PC-3 (cell line): ENCODE measurements around the gene EXD3. TPM values are rescaled to one million over a fixed set of nuclear protein-coding genes. Genes with fewer than 3 reads are reported as not detected.

Experiments used
- ATAC-seq: fragments of 200-7000 bp; cut with Tn5 transposase; 2 replicates; pipeline ENCODE4 v1.9.1; 2020; ENCODE audit warnings: mild to moderate bottlenecking, moderate library complexity
- BruUV-seq: library from RNA; stranded (reverse); fragments of 400-500 nt; replicated peaks from 2 replicates; lab custom pipeline; 2021; lab: Mats Ljungman, UMichigan
- CTCF ChIA-PET: fragments of 300-600 bp; sonication (Branson Sonifier 250); formaldehyde crosslinking; loops from one replicate; lab custom pipeline; 2022; ENCODE audit warnings: antibody characterized with exemption; lab: Charles Lee
- POLR2A ChIA-PET: fragments of 300-600 bp; sonication (Branson Sonifier 250); formaldehyde crosslinking; loops from one replicate; lab custom pipeline; 2022; ENCODE audit warnings: antibody characterized with exemption; ENCODE audit not compliant: unreplicated experiment; lab: Charles Lee
- DNase-seq: peaks from one replicate; pipeline ENCODE4 v3.0.0-alpha.2; 2015
- H2AFZ ChIP-seq: fragments of 300-600 bp; sonication (generic); 2 replicates; pipeline ENCODE4 v1.6.0; 2016; ENCODE audit warnings: antibody characterized with exemption, low read length
- H3F3A ChIP-seq: fragments of 300-600 bp; sonication (generic); one replicate; pipeline ENCODE4 v1.6.0; 2017; ENCODE audit warnings: antibody characterized with exemption, low read length, control low read depth, mild to moderate bottlenecking; ENCODE audit not compliant: unreplicated experiment
- H3K27ac ChIP-seq: fragments of 300-600 bp; sonication (generic); 2 replicates; pipeline ENCODE4 v1.5.1; 2016; ENCODE audit warnings: mild to moderate bottlenecking, low read length
- H3K27me3 ChIP-seq: fragments of 300-600 bp; sonication (generic); 2 replicates; pipeline ENCODE4 v1.6.1; 2016; ENCODE audit warnings: low read length, mixed read lengths
- H3K36me3 ChIP-seq: fragments of 300-600 bp; sonication (generic); 2 replicates; pipeline ENCODE4 v1.6.1; 2016; ENCODE audit warnings: low read depth, mixed run types, low read length, mixed read lengths
- H3K4me1 ChIP-seq: fragments of 300-600 bp; sonication (generic); 2 replicates; pipeline ENCODE4 v1.5.1; 2016; ENCODE audit warnings: low read length; ENCODE audit not compliant: insufficient read depth
- H3K4me2 ChIP-seq: fragments of 300-600 bp; sonication (generic); 2 replicates; pipeline ENCODE4 v1.6.0; 2016; ENCODE audit warnings: low read length
- H3K4me3 ChIP-seq: fragments of 300-600 bp; sonication (generic); 2 replicates; pipeline ENCODE4 v1.5.1; 2016; ENCODE audit warnings: mild to moderate bottlenecking, low read length, mixed read lengths
- H3K79me2 ChIP-seq: fragments of 300-600 bp; sonication (generic); 2 replicates; pipeline ENCODE4 v1.6.1; 2017; ENCODE audit warnings: low read length, mixed read lengths
- H3K9ac ChIP-seq: fragments of 300-600 bp; sonication (generic); 2 replicates; pipeline ENCODE4 v1.6.0; 2016; ENCODE audit warnings: mild to moderate bottlenecking, low read length
- H3K9me2 ChIP-seq: fragments of 300-600 bp; sonication (generic); replicated peaks from 2 replicates; pipeline ENCODE4 v1.6.1; 2016; ENCODE audit warnings: mixed run types, low read length, mixed read lengths
- H3K9me3 ChIP-seq: fragments of 300-600 bp; sonication (generic); 2 replicates; pipeline ENCODE4 v1.6.1; 2016; ENCODE audit warnings: low read length, mixed read lengths
- H4K20me1 ChIP-seq: fragments of 300-600 bp; sonication (generic); 2 replicates; pipeline ENCODE4 v1.6.1; 2016; ENCODE audit warnings: low read length, mixed read lengths
- EZH2 ChIP-seq: fragments of 300-600 bp; sonication (generic); IDR thresholded peaks from one replicate; pipeline ENCODE4 v1.6.1; 2017; ENCODE audit warnings: antibody characterized with exemption, mild to moderate bottlenecking, low read length; ENCODE audit not compliant: unreplicated experiment
- EZH2phosphoT487 ChIP-seq: fragments of 300-600 bp; sonication (generic); IDR thresholded peaks from 2 replicates; pipeline ENCODE4 v1.6.1; 2018; ENCODE audit warnings: mild to moderate bottlenecking, antibody characterized with exemption, low read length, borderline replicate concordance
- intact Hi-C: fragments of 100-400 bp; cut with micrococcal nuclease; formaldehyde crosslinking; loops from 2 replicates; pipeline ENCODE4 v1.9.0; 2023
- total RNA-seq: library from RNA; depleted of rRNA; stranded (reverse); fragments of >200 nt; gene quantifications from 2 replicates; pipeline ENCODE4 v1.2.3, GENCODE V29; 2014
- TF ChIP-seq, protein P1 (sequence below): fragments of 300-600 bp; sonication (generic); conservative IDR thresholded peaks from 2 replicates; pipeline ENCODE4 v1.5.1; 2017; ENCODE audit warnings: antibody characterized with exemption, low read depth, mild to moderate bottlenecking, low read length

The EXD3 gene
- total RNA-seq, 1 experiment from 2014 or later = 1.9 TPM

DNA sequence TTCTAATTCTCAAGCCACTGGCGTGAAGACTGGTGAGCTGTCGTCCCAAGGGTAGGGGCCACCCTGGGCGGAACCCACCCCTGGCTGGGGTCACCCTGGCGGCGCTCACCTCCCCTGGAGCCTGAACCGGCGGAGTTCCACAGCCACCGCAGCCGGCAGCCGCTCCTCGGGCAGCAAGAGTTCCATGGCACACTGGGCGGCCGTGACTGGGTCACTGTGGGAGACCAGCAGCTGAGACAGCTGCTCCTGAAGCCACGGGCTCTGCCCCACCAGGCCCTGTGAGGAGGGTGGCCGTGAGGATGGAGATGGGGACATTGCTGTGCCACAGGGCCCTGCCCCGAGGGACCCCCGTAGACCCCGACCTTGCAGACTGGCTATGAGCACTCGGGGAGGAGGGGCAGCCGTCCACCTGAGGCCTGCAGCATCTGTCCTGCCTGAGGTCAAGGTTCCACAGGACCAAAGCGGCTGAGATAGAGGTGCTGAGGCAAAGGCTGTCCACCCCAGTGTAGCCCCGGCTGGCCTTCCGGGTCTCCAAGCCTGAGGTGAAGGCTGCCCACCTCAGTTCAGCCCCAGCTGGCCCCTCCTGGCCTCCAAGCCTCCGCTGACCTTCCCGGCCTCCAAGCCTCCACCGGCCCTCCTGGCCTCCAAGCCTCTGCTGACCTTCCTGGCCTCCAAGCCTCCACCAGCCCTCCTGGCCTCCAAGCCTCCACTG is 70.3 kb downstream of the EXD3 start:
- Histone ChIP-seq H3F3A (no peaks in the 10 kb centered on the region), H2AFZ (no peak overlapping the region), H4K20me1 (no peaks in the 10 kb centered on the region), H3K9me3 (0 out of 2 replicates have a peak, but pooled peaks cover 4% of the 10 kb centered on the region), H3K27ac (no peak overlapping the region), H3K4me3 (no peak overlapping the region), H3K79me2 (no peaks in the 10 kb centered on the region), H3K9ac (no peak overlapping the region), H3K9me2 (no peaks in the 10 kb centered on the region), H3K27me3 (no peaks in the 10 kb centered on the region), H3K4me2 (no peak overlapping the region), H3K4me1 (no peaks in the 10 kb centered on the region), H3K36me3 (no peaks in the 10 kb centered on the region)
- intact Hi-C loops = no loop called here
- no TSS peak for BruUV-seq
- ChIA-PET POLR2A (no interaction called here), CTCF (no interaction called here)
- DNase-seq (no peak), ATAC-seq (no peak)
- TF ChIP-seq, protein P1, sequence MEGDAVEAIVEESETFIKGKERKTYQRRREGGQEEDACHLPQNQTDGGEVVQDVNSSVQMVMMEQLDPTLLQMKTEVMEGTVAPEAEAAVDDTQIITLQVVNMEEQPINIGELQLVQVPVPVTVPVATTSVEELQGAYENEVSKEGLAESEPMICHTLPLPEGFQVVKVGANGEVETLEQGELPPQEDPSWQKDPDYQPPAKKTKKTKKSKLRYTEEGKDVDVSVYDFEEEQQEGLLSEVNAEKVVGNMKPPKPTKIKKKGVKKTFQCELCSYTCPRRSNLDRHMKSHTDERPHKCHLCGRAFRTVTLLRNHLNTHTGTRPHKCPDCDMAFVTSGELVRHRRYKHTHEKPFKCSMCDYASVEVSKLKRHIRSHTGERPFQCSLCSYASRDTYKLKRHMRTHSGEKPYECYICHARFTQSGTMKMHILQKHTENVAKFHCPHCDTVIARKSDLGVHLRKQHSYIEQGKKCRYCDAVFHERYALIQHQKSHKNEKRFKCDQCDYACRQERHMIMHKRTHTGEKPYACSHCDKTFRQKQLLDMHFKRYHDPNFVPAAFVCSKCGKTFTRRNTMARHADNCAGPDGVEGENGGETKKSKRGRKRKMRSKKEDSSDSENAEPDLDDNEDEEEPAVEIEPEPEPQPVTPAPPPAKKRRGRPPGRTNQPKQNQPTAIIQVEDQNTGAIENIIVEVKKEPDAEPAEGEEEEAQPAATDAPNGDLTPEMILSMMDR = no peak
- TF ChIP-seq EZH2 = no peak
- no peak for TF ChIP-seq EZH2phosphoT487

DNA sequence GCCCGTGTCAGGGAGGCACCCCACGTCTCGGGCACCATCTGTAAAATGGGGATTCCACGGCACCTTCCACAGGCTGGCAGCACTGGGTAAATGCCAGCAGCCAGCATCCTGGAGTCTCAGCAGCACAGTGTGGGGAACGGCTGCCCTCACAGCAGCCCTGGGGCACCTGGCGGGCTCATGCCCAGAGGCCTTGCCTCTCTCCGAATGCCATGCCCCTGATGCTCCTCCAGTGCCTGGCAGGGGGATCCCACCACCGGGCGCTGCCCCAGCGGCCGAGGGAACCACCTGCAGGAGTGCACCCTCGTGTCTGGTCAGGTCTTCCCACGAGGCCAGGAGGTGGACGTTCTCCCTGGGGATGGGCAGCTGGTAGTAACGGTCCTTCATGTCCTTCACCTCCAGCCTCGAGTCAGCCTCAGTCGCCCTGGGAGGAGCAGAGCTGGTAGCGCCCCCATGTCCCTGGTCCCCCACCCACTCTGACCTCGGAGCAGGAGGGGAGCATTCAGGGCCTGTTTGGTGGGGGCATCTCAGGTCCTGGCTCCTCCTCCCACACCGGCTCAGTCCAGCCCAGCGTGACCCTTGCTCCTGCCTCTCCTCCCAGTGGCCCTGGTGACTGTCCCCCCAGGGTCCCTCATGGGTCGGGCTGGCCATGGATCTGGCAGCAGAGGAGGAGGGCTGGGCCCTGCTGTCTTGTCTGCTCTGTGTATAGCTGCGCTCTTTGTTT is 71.0 kb downstream of the EXD3 start:
- Histone ChIP-seq H2AFZ (no peak overlapping the region), H3K4me2 (no peak overlapping the region), H3K79me2 (no peaks in the 10 kb centered on the region), H3K4me3 (no peak overlapping the region), H3K27me3 (no peaks in the 10 kb centered on the region), H3K36me3 (no peaks in the 10 kb centered on the region), H4K20me1 (no peaks in the 10 kb centered on the region), H3K4me1 (no peaks in the 10 kb centered on the region), H3K9me3 (0 out of 2 replicates have a peak, but pooled peaks cover 2% of the 10 kb centered on the region), H3F3A (no peaks in the 10 kb centered on the region), H3K27ac (no peak overlapping the region), H3K9ac (no peak overlapping the region), H3K9me2 (no peaks in the 10 kb centered on the region)
- ATAC-seq = no peak
- POLR2A ChIA-PET = no interaction called here
- CTCF ChIA-PET = no interaction called here
- intact Hi-C loops = no loop called here
- TF ChIP-seq, protein P1 = no peak
- TF ChIP-seq EZH2 (no peak), EZH2phosphoT487 (no peak)
- no peak for DNase-seq
- no TSS peak for BruUV-seq
